Measurements from ENCODE around the gene TRAPPC11.

The TRAPPC11 gene

DNA sequence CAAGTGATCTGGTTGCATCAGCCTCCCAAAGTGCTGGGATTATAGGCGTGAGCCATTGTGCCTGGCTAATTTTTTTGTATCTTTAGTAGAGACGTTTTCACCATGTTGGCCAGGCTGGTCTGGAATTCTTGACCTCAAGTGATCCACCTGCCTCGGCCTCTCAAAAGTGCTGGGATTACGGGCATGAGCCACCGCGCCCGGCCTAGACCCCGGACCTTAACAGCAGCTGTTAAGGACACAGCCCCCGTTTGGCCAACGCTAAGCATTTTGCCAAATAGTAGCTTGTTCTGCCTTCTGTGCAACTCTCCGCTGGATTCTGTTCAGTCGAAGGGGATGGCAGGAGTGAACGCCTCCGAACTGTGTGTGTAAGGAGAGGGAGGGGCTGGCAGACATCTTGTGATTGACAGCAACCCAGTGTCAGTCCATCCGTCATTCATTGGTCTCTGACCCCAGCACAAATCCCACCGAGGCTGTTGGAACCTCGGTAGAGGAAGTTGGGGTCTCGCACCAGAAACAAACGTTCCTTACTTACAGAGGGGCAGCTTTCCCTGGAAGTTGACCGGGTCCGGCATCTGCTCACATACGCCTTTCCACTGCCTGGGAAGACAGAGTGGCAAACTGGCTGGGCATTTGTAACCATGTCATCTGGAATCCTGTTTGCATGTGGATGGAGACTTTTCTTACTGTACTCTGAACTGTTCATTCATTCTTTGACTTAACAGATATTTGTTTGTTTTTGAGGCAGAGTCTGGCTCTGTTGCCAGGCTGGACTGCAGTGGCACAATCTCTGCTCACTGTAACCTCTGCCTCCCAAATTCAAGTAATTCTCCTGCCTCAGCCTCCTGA, 69.4 kb downstream of the TRAPPC11 start:
- no peaks in the 10 kb centered on the region for H3K9me3 ChIP-seq (ENCODE audit: insufficient read depth, low read length)
- no peak overlapping the region for H3K9ac ChIP-seq (ENCODE audit: insufficient read length, low read depth)
- no peaks in the 10 kb centered on the region for H3K4me1 ChIP-seq (ENCODE audit: insufficient read depth, insufficient read length)
- H3K27me3 ChIP-seq (ENCODE audit: insufficient read depth, insufficient read length): peaks cover 5% of the 10 kb centered on the region
- H3K36me3 ChIP-seq (ENCODE audit: insufficient read depth, insufficient read length, low read length): no peaks in the 10 kb centered on the region
- H3K4me3 ChIP-seq (ENCODE audit: insufficient read length, low read depth): no peak overlapping the region
- TF ChIP-seq ZNF274 (IDR thresholded peaks at IDR 0.05; ENCODE audit: low read depth, low read length) (no peak), SUZ12 (IDR thresholded peaks at IDR 0.05; ENCODE audit: extremely low read depth, insufficient read depth, insufficient read length) (no peak), YY1 (IDR thresholded peaks at IDR 0.05; ENCODE audit: insufficient read depth, insufficient read length) (no peak)
- DNase-seq (ENCODE audit: low read depth, low spot score): no peak

GRCh38 chr4:183729069-183729406, 69.9 kb downstream of the TRAPPC11 start:
- Histone ChIP-seq H3K36me3 (ENCODE audit: insufficient read depth, insufficient read length, low read length) (no peaks in the 10 kb centered on the region), H3K27me3 (ENCODE audit: insufficient read depth, insufficient read length) (peaks cover 1% of the 10 kb centered on the region), H3K9ac (ENCODE audit: insufficient read length, low read depth) (no peak overlapping the region), H3K9me3 (ENCODE audit: insufficient read depth, low read length) (no peaks in the 10 kb centered on the region), H3K4me1 (ENCODE audit: insufficient read depth, insufficient read length) (no peaks in the 10 kb centered on the region), H3K4me3 (ENCODE audit: insufficient read length, low read depth) (no peak overlapping the region)
- TF ChIP-seq SUZ12 (IDR thresholded peaks at IDR 0.05; ENCODE audit: extremely low read depth, insufficient read depth, insufficient read length) (no peak), ZNF274 (IDR thresholded peaks at IDR 0.05; ENCODE audit: low read depth, low read length) (no peak), YY1 (IDR thresholded peaks at IDR 0.05; ENCODE audit: insufficient read depth, insufficient read length) (no peak)
- no peak for DNase-seq (ENCODE audit: low read depth, low spot score)

GRCh38 chr4:183729430-183730328, 70.6 kb downstream of the TRAPPC11 start:
- Histone ChIP-seq H3K4me3 (ENCODE audit: insufficient read length, low read depth) (no peak overlapping the region), H3K9me3 (ENCODE audit: insufficient read depth, low read length) (no peaks in the 10 kb centered on the region), H3K9ac (ENCODE audit: insufficient read length, low read depth) (no peak overlapping the region), H3K4me1 (ENCODE audit: insufficient read depth, insufficient read length) (no peaks in the 10 kb centered on the region), H3K36me3 (ENCODE audit: insufficient read depth, insufficient read length, low read length) (no peaks in the 10 kb centered on the region), H3K27me3 (ENCODE audit: insufficient read depth, insufficient read length) (no peaks in the 10 kb centered on the region)
- DNase-seq (ENCODE audit: low read depth, low spot score): no peak
- TF ChIP-seq SUZ12 (IDR thresholded peaks at IDR 0.05; ENCODE audit: extremely low read depth, insufficient read depth, insufficient read length) (no peak), YY1 (IDR thresholded peaks at IDR 0.05; ENCODE audit: insufficient read depth, insufficient read length) (no peak), ZNF274 (IDR thresholded peaks at IDR 0.05; ENCODE audit: low read depth, low read length) (no peak)

- Histone ChIP-seq H3K4me1 (ENCODE audit: insufficient read depth, insufficient read length) (no peaks in the 10 kb centered on the region), H3K27me3 (ENCODE audit: insufficient read depth, insufficient read length) (no peaks in the 10 kb centered on the region), H3K9ac (ENCODE audit: insufficient read length, low read depth) (no peak overlapping the region), H3K9me3 (ENCODE audit: insufficient read depth, low read length) (no peaks in the 10 kb centered on the region), H3K36me3 (ENCODE audit: insufficient read depth, insufficient read length, low read length) (no peaks in the 10 kb centered on the region), H3K4me3 (ENCODE audit: insufficient read length, low read depth) (no peak overlapping the region)
- DNase-seq (ENCODE audit: low read depth, low spot score): no peak
- TF ChIP-seq SUZ12 (IDR thresholded peaks at IDR 0.05; ENCODE audit: extremely low read depth, insufficient read depth, insufficient read length): no peak
- no peak for TF ChIP-seq YY1 (IDR thresholded peaks at IDR 0.05; ENCODE audit: insufficient read depth, insufficient read length)
- no peak for TF ChIP-seq ZNF274 (IDR thresholded peaks at IDR 0.05; ENCODE audit: low read depth, low read length)
Measured at GRCh38 chr4:183732296-183732695, 73.2 kb downstream of the TRAPPC11 start.

DNA sequence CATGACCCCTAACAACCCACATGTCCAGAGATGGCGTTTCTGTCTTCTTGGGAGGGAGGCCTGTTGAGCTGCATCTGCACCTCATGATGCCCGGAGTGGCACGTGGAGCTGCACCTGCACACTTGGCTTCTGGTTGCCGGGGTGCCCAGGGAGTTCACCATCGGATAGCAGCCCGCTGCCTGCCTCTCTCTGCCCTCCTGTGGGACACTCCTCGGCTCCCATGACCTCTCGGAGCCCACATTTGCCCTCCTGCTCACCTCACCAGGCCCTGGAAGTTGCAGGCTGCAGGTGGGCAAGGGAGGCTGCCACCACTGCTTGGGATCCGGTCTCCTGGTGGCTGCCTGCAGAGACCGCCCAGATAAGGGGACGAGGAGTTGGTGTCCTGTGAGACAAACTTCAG, 74.1 kb downstream of the TRAPPC11 start:
- H3K4me3 ChIP-seq (ENCODE audit: insufficient read length, low read depth): no peak overlapping the region
- no peaks in the 10 kb centered on the region for H3K4me1 ChIP-seq (ENCODE audit: insufficient read depth, insufficient read length)
- no peak for TF ChIP-seq YY1 (IDR thresholded peaks at IDR 0.05; ENCODE audit: insufficient read depth, insufficient read length)
- TF ChIP-seq SUZ12 (IDR thresholded peaks at IDR 0.05; ENCODE audit: extremely low read depth, insufficient read depth, insufficient read length): no peak
- TF ChIP-seq ZNF274 (IDR thresholded peaks at IDR 0.05; ENCODE audit: low read depth, low read length): no peak
- no peaks in the 10 kb centered on the region for H3K27me3 ChIP-seq (ENCODE audit: insufficient read depth, insufficient read length)
- no peaks in the 10 kb centered on the region for H3K9me3 ChIP-seq (ENCODE audit: insufficient read depth, low read length)
- no peaks in the 10 kb centered on the region for H3K36me3 ChIP-seq (ENCODE audit: insufficient read depth, insufficient read length, low read length)
- DNase-seq (ENCODE audit: low read depth, low spot score): no peak
- H3K9ac ChIP-seq (ENCODE audit: insufficient read length, low read depth): no peak overlapping the region

- no peak for TF ChIP-seq YY1 (IDR thresholded peaks at IDR 0.05; ENCODE audit: insufficient read depth, insufficient read length)
- TF ChIP-seq SUZ12 (IDR thresholded peaks at IDR 0.05; ENCODE audit: extremely low read depth, insufficient read depth, insufficient read length): no peak
- no peak for TF ChIP-seq ZNF274 (IDR thresholded peaks at IDR 0.05; ENCODE audit: low read depth, low read length)
- Histone ChIP-seq H3K36me3 (ENCODE audit: insufficient read depth, insufficient read length, low read length) (no peaks in the 10 kb centered on the region), H3K9me3 (ENCODE audit: insufficient read depth, low read length) (no peaks in the 10 kb centered on the region), H3K27me3 (ENCODE audit: insufficient read depth, insufficient read length) (no peaks in the 10 kb centered on the region), H3K4me3 (ENCODE audit: insufficient read length, low read depth) (no peak overlapping the region), H3K9ac (ENCODE audit: insufficient read length, low read depth) (no peak overlapping the region), H3K4me1 (ENCODE audit: insufficient read depth, insufficient read length) (no peaks in the 10 kb centered on the region)
- no peak for DNase-seq (ENCODE audit: low read depth, low spot score)
Measured at GRCh38 chr4:183738081-183738673, 79.1 kb downstream of the TRAPPC11 start.
